ENCODE results near the gene SUPT6H. TPM values are rescaled to one million over a fixed set of nuclear protein-coding genes. Genes with fewer than 3 reads are reported as not detected.
A peak's percentile ranks its signal among the peaks of the same experiment; 100 is the strongest.
"Not testable (repeated sequence)": the region's sequence is repeated elsewhere in the genome, so short reads cannot be mapped to it uniquely, and the experiment has no call there.

The SUPT6H gene
- total RNA-seq, 2 donors from 2014 or later, result 54.4 to 57.6 TPM

DNA sequence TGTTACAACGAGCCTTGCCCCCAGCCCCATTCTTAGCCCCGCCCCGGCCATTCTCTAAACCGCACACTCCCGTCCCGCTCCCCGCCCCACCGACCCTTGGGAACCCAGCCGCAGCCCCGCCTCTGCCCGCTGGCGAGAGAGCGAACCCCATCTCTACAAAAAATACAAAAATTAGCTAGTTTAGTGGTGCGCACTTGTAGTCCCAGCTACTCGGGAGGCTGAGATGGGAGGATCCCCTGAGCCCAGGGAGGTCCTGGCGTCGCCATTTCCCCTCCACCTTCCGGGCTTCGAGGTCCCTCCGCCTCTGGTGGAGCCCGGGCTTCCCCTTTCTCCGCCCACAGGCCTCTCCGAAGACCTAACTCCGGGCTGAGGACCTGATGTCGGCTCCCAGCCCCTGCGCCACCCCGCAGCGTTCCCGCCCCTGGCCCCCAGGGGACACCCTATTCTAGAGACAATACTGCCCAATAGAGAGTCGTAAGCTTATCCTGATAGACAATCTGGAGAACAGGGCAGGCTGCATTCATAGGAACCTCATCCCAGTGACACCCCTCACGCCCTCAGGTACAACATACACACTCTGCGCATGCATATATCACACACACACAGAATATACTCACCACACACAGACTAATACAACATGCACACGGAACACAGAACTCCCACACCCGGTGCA lies 50.2 kb downstream of the SUPT6H start:
- DNase-seq (ENCODE audit: low spot score), result no peak
- intact Hi-C loops (cut with DNase I), result no loop called here

DNA sequence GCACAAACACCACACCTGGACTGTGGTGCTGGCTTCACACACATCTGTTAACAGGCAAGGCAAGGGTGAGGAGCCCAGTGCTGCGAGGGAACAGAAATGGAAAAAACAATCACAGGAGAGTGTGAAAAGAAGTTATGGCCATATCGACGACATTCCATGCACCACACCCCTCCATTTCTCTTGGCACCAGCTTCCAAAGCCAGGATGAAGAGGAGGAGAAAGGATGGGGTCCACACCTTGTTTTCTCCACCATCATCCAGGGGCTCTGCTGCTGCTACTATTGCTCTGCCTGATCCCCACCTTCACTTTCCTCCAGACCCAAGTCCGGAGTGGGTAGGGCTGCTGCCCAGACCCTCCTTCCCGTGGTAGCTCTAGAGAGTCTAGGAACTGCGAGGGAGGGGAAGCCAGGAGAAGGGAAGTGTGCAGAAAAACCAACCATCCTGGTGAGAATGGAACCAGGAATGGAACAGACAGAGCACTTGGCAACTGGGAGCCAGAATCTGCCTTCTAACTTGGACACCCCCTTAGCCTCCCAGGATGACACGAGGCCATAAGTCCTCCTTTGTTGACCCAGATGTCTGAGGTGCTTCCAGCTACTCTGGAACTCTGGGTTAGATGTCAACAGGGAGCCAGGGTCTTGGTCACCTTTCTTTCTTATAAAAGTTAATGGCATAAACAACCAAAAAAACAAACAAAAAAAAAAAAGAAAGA lies 50.9 kb downstream of the SUPT6H start:
- DNase-seq (ENCODE audit: low spot score), result no peak

DNA sequence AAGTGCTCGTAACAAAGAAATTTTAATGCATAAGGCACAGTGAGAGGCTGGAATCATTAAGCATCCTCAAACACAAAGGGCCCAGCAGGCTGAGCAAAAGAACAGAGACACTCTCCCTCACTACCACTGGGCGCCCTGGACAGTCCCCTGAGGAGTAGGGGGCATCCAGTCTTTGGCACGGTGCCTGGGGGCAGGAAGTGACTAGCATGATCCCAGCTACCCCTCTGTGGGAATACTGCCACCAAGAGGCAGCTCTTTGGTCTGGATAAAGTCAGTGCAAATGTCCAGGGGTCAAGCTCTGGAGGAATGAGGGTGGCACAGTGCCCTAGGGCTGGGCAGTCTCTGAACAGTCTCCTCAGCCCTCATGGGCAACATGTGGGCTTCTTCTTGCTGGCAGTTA lies 52.3 kb downstream of the SUPT6H start:
- DNase-seq (ENCODE audit: low spot score), result no peak
- intact Hi-C loops (cut with DNase I), result no loop called here

More for the DNA sequence above, 50.9 kb downstream of the SUPT6H start:
- intact Hi-C loops (cut with DNase I), result no loop called here

DNA sequence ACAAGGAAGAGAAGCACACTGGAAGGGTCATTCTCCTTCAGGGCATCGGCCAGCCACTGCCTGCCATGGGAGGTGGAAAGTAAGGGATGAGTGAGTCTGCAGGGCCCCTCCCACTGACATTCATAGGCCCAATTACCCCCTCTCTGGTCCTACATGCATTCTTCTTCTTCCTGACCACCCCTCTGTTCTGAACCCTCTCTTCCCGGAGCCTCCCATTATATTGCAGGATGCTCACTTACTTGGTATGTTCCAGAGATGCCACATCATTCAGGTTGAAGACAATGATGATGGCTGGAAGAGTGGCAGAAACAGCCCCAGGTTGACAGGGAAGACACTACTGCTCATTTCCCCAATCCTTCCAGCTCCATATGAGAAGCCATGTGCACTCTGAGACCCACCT lies 53.2 kb downstream of the SUPT6H start:
- intact Hi-C loops (cut with DNase I), result no loop called here
- DNase-seq (ENCODE audit: low spot score), result no peak

DNA sequence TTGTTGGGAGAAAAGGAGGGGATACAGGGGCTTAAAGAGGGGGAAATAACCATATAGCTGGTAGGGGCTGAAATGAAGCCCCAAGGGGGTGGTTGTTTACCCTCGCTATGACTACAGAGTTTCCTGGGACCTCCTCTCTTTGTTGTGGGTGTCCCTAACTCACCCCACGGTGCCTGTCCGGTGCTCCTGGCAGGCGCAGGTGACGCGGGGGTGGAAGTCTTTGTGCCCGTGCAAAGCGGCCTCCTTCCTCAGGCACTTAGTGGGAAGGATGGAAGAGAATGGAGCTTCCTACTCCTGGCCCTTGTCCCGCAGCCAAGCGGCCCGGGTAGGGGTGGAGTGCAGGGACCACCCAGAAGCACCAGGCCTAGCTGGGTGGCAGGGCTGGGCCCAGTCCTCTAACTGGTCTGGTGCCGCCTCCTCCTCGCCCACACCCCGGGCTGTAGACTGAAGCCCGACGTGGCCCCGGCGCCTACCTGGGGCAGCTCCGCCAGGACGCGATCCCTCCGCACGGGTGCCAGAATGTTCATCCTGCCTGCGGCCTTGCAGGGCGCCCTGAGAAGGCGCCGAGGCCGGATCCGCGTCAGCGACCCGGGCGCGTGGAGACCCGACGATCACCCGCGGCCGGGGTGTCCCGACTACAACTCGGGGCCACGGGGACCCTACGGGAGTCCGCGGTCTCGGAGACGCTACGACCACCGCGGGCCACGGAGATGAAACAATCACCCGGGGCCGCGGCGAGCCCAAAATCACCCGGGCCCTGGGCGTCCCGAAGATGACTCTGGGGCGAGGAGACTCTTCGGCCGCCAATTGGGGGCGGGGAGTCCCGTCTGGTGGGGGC lies 55.0 kb downstream of the SUPT6H start:
- no peak for DNase-seq (ENCODE audit: low spot score)
- intact Hi-C loops (cut with DNase I), result no loop called here

DNA sequence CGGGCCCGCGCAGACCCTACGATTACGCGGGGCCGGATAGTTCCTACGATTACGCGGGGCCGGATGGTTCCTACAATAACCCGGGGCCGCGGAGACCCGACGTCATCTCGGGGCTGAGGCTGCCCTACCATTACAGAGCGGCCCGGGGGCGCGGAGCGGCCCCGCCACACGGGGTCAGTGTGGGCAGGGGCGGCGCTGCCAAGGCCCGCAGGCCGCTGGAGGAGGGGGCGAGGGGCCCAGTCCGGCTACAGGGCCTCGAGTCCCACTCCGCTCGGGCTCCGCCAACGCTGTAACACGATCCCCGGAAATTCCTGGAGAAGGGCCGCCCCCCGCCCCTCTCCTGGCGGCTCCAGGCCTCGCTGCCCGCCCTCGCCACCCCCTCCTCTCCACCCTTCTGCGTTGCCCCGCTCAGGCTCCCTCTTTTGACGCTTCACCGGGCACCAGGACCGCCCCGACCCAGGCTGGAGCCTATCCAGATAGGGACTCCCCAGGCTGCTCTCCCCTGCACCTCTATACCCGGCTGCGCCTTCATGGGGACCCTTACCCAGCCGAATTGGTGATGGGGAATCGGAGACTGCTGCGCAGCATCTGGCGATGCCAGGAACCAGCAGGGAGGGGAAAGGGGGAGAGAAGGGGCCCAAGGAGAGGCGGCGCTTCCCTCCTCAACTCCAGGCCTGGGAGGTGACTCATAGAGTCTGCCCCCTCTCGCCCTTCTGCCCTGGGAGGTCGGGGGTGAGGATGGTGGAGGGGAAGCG lies 55.8 kb downstream of the SUPT6H start, which contains the start of gene RAB34:
RAB34 (minus strand) TSS at position 291 of the 755 bp plus-strand sequence. CDS start 602 bp downstream, outside the sequence.
- DNase-seq (ENCODE audit: low spot score), result peak; percentile 91
- intact Hi-C loops (cut with DNase I), result no loop called here

DNA sequence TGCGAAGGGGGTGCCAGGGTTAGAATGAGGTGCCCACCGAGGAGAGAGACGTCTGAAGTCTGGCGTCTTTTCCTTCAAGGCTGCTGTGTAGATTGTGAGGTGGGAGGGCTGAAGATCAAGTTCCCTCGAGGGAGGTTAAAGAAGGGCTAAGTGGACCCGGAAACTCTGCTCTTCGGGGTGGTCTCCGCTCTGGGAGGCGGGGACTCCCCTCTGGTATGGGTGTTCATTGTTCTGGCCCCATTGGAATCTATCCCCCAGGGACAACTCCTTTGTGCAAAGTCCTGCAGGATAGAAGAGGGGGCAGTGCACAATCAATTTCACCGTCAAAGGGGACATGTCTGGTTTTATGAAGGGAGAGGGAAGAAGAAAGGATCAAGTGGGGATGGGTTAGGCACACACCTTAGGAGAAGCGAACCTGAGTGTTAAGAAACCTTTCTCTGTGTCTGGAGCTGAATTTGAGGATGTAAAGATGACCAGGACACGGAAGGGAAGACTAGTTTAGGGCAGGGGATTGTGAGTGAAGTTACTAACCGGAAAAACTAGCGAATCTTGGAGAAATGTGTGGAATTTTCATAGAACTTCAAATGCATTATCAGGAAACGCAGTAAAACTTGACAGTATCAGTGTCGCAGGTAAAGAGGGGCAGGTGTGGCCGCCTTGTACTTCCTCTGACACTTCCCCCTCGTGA lies 56.5 kb downstream of the SUPT6H start:
- intact Hi-C loops (cut with DNase I), result no loop called here
- no peak for DNase-seq (ENCODE audit: low spot score)

DNA sequence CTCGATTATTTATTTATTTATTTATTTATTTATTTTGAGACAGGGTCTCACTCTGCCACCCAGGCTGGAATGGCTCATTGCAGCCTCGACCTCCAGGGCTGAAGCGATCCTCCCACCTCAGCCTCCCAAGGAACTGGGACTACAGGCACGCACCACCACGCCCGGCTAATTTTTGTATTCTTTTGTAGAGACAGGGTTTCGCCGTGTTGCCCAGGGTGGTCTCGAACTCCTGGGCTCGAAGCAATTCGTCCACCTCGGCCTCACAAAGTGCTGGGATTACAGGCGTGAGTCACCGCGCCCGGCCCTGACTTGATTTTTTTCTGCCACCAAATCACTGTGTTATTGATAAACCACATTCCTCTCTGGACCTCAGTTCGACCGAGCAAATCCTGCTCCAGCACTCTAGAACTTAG lies 57.0 kb downstream of the SUPT6H start:
- intact Hi-C loops (cut with DNase I), result no loop called here
- no peak for DNase-seq (ENCODE audit: low spot score)

DNA sequence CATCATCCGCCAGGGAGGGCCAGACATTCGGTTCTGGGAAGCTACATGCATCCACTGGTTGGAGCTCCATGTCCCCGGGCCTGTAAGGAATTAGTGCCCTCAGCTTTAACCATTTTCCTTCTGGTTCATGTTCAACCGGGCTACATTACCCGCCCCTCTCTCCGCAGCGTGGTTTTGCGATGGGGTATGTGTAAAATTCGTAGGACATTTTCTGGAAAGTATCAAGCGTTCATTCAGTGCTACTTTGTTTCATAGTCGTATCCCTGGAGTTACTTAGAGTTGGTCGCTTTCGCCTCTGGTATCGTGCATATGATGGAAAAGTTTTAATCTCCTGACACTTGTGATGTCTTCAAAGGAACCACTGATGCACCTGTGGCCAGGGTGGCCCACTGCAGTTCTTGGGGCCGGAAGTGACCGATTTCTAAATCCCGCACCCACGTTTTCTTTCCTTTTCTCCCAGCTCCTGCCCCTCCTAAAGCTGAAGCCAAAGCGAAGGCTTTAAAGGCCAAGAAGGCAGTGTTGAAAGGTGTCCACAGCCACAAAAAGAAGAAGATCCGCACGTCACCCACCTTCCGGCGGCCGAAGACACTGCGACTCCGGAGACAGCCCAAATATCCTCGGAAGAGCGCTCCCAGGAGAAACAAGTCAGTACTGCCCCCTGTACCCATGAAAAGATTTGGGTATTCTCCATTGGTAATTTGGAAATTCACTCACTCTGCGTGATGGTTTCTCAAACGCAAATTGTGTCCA lies 58.4 kb downstream of the SUPT6H start:
- intact Hi-C loops (cut with DNase I), result no loop called here
- no peak for DNase-seq (ENCODE audit: low spot score)

DNA sequence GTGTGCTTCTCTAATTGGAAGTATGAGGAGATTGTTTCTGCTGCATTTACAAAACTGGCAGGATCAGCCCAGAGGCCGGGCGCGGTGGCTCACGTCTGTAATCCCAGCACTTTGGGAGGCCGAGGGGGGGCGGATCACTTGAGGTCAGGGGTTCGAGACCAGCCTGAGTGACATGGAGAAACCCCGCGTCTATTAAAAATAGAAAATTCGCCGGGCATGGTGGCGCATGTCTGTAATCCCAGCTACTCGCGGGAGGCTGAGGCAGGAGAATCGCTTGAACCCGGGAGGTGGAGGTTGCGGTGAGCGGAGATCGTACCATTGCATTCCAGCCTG lies 59.0 kb downstream of the SUPT6H start:
- intact Hi-C loops (cut with DNase I); DNase-seq (ENCODE audit: low spot score): not testable (repeated sequence)

DNA sequence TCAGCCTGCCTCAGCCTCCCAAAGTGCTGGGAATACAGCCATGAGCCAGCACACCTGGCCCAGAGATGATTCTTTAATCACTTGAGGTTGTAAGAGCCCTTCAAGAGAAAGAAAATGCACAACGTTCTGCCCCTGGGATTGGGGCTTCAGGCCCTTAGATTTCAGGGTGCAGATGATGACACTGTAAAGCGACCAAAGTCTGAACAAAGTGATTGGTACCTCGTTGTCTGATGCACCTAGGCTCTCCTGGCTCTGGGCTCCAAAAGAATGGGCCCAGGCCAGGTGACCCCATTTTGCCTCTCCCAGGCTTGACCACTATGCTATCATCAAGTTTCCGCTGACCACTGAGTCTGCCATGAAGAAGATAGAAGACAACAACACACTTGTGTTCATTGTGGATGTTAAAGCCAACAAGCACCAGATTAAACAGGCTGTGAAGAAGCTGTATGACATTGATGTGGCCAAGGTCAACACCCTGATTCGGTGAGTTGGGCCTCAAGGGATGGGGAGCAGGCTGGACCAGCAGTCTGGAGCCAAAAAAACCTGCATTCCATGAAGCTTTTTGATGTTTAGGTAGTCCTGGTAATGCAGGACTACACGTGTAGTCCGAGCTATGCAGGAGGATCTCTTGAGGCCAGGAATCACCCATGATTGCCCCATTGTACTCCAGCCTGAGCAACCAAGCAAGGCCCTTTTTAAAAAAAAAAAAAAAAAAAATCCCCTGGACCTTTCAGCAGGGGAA lies 60.6 kb downstream of the SUPT6H start:
- DNase-seq (ENCODE audit: low spot score), result no peak
- intact Hi-C loops (cut with DNase I), result no loop called here

DNA sequence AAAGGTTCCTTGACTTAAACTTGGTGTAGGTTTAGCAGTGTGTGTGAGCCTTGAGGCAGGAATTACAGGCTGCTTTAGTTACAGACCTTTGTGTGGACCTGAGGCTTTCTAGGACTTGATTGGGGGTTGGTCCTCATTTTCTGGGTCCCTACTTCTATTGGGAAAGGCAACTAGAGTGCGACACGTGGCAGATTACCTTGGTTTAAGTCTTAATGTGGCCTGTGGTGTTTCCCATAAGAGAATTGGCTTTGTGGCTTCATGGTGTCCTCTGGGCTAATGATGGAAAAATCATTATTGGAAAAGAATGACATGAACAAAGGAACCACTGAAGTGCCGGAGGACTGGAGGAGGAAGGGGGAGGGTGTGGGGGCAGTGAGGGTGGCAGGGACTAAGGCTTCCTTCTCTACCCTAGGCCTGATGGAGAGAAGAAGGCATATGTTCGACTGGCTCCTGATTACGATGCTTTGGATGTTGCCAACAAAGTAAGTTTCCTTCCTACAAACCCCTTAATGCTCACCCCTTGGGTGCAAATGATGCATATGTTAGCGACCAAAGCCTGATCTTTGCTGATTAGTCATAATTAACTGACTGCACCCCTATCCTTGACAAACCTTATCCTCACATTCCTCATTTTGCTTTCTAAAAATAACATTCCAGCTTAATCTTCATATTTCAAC lies 61.3 kb downstream of the SUPT6H start:
- DNase-seq (ENCODE audit: low spot score), result no peak
- intact Hi-C loops (cut with DNase I), result no loop called here

DNA sequence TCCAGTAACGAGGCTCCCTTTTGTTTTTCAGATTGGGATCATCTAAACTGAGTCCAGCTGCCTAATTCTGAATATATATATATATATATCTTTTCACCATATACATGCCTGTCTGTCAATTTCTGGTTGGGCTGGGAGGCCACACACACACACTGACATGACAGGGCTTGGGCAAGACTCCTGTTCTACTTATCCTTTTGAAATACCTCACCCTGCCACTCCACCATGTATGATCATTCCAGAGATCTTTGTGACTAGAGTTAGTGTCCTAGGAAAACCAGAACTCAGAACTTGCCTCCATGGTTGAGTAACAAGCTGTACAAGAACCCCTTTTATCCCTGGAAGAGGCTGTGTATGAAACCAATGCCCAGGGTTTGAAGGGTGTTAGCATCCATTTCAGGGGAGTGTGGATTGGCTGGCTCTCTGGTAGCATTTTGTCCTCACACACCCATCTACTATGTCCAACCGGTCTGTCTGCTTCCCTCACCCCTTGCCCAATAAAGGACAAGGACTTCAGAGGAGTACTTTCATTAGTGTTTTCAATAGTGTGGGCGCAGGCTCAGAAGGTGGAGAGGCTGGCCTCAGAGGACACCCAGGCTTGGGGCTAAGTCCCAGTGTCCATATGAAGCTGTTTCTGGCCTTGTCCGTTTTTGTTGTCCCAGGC lies 62.0 kb downstream of the SUPT6H start:
- DNase-seq (ENCODE audit: low spot score); intact Hi-C loops (cut with DNase I): not testable (repeated sequence)

DNA sequence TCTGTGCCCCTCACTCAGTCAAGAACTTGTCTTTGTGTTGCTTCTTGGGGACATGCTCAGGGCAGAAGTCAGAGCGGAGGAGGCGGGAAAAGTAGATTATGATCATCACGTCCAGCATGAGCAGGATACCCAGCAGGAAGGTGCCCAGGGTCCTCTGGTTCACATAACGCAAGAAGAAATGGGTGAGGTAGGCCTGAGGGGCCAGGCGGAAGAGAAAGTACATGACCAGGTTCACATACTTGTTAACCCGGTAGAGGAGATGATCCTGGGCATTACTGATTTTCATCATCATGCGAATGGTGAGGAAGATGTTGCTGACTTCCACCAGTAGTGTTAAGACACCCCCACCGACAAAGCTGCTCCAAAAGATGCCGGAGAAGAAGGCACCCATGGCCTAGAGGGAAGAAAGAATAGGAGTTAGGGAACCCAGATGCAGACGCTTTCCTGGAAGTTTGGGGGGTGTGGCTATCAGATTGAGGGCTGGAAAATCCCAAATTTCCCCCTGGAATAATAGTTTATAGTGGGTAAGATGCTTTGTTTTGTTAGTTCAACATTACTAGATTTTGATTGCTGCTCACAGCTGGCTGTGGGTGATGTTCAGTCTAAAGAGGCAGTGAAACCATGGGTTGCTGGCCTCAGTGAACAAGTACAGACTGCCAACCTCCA lies 62.6 kb downstream of the SUPT6H start:
- DNase-seq (ENCODE audit: low spot score), result no peak
- intact Hi-C loops (cut with DNase I), result loop anchor here (5.0 kb wide), 2 partner anchors 183 to 223 kb away; no protein-coding TSS in a partner anchor

DNA sequence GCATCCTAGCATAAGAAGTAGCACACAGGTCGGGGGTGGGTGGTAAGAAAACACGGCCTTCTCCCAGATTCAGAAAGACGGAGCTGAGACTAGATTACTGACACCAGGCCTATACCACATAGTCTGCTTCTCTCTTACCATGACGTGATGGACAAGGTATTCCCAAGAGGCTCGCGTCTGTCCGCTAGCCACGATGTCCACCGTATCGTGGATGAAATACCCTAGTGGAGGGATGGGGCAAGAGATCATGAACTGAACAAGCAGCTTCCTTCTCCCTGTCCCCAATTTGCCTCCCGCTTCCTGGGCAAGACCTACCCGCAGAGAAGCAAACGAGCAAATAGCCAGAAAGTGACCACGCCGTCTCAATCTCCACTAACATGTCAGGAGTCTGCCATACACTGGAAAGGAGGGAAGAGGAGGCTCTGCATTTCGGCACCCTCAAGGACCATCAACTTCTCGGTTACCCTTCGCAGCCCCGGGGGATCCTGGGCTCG lies 63.2 kb downstream of the SUPT6H start:
- no peak for DNase-seq (ENCODE audit: low spot score)
- intact Hi-C loops (cut with DNase I), result loop anchor here (5.0 kb wide), 2 partner anchors 182 to 222 kb away; no protein-coding TSS in a partner anchor
